ENCODE results near the gene ZACN. TPM values are rescaled to one million over a fixed set of nuclear protein-coding genes. Genes with fewer than 3 reads are reported as not detected.

The ZACN gene
- polyA plus RNA-seq, 1 donor from 2014 or later = not detected

DNA sequence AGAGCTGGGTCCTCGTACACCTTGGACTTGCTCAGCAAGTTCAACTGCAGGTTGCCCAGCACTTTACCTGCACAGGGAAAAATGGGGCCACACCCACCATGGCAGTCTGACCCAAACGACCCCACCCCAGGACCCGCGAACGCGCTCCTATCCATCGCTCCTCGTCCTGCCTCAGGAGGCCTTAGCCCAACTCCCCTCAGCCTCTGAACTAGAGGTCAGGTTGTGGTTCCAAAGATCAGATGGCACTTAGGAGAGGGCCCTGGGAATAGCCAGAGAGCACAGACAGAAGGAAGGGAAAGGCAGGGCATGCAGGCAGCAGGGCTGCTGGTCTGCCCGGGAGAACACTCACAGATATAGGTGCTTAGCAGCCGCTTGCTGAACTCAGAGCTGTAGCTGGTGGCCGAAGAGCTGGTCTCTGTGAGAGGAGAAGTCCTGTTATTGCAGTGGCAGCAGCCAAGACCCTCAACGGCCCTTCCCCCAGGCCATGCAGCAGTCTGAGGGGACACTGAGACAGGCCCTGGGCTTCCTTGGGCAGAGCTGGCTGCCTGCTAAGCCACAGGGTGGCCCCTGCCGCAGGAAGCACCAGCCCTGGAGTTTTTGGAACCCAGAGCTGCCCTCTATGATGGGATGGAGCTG, 6.9 kb downstream of the ZACN start:
- H3K27me3 ChIP-seq (ENCODE audit: insufficient read depth, low read depth, low read length) = no peaks in the 10 kb centered on the region
- H3K9me3 ChIP-seq (ENCODE audit: low read length) = no peaks in the 10 kb centered on the region
- no peaks in the 10 kb centered on the region for H3K79me2 ChIP-seq (replicated peaks; ENCODE audit: insufficient read depth, low read length)
- H2AFZ ChIP-seq (ENCODE audit: low read depth, low read length) = no peak overlapping the region
- no peaks in the 10 kb centered on the region for H4K20me1 ChIP-seq (ENCODE audit: insufficient read depth)
- TF ChIP-seq, protein P1, sequence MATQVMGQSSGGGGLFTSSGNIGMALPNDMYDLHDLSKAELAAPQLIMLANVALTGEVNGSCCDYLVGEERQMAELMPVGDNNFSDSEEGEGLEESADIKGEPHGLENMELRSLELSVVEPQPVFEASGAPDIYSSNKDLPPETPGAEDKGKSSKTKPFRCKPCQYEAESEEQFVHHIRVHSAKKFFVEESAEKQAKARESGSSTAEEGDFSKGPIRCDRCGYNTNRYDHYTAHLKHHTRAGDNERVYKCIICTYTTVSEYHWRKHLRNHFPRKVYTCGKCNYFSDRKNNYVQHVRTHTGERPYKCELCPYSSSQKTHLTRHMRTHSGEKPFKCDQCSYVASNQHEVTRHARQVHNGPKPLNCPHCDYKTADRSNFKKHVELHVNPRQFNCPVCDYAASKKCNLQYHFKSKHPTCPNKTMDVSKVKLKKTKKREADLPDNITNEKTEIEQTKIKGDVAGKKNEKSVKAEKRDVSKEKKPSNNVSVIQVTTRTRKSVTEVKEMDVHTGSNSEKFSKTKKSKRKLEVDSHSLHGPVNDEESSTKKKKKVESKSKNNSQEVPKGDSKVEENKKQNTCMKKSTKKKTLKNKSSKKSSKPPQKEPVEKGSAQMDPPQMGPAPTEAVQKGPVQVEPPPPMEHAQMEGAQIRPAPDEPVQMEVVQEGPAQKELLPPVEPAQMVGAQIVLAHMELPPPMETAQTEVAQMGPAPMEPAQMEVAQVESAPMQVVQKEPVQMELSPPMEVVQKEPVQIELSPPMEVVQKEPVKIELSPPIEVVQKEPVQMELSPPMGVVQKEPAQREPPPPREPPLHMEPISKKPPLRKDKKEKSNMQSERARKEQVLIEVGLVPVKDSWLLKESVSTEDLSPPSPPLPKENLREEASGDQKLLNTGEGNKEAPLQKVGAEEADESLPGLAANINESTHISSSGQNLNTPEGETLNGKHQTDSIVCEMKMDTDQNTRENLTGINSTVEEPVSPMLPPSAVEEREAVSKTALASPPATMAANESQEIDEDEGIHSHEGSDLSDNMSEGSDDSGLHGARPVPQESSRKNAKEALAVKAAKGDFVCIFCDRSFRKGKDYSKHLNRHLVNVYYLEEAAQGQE (IDR thresholded peaks at IDR 0.05; ENCODE audit: borderline replicate concordance) = no peak
- TF ChIP-seq CTCF (IDR thresholded peaks at IDR 0.05; ENCODE audit: poor library complexity, severe bottlenecking) (no peak), EP300 (conservative IDR thresholded peaks at IDR 0.05; ENCODE audit: poor library complexity, severe bottlenecking) (no peak), TAF1 (IDR thresholded peaks at IDR 0.05; ENCODE audit: low read depth) (no peak), SMC3 (conservative IDR thresholded peaks at IDR 0.05; ENCODE audit: poor library complexity) (no peak), POLR2AphosphoS5 (IDR thresholded peaks at IDR 0.05) (no peak), RAD21 (conservative IDR thresholded peaks at IDR 0.05) (no peak), EZH2 (IDR thresholded peaks at IDR 0.05; ENCODE audit: borderline replicate concordance, insufficient read depth, low read length, poor library complexity, severe bottlenecking) (no peak), MXI1 (conservative IDR thresholded peaks at IDR 0.05; ENCODE audit: poor library complexity, severe bottlenecking) (no peak)
- no peak overlapping the region for H3K4me3 ChIP-seq (ENCODE audit: low read length)
- no peaks in the 10 kb centered on the region for H3F3A ChIP-seq (ENCODE audit: insufficient read depth, low read length, poor library complexity, severe bottlenecking)
- H3K9me2 ChIP-seq (ENCODE audit: insufficient read depth, low read length) = no peaks in the 10 kb centered on the region
- peaks cover 7% of the 10 kb centered on the region for H3K36me3 ChIP-seq (ENCODE audit: insufficient read depth, low read length)
- no peak overlapping the region for H3K9ac ChIP-seq (ENCODE audit: low read length)
- no peak overlapping the region for H3K27ac ChIP-seq (ENCODE audit: low read length)
- no peak overlapping the region for H3K4me2 ChIP-seq (ENCODE audit: low read length)

- TF ChIP-seq POLR2AphosphoS5 (IDR thresholded peaks at IDR 0.05) = no peak
- TF ChIP-seq SMC3 (conservative IDR thresholded peaks at IDR 0.05; ENCODE audit: poor library complexity) = no peak
- TF ChIP-seq EZH2 (IDR thresholded peaks at IDR 0.05; ENCODE audit: borderline replicate concordance, insufficient read depth, low read length, poor library complexity, severe bottlenecking) = no peak
- no peak for TF ChIP-seq MXI1 (conservative IDR thresholded peaks at IDR 0.05; ENCODE audit: poor library complexity, severe bottlenecking)
- TF ChIP-seq, protein P1 (IDR thresholded peaks at IDR 0.05; ENCODE audit: borderline replicate concordance) = no peak
- TF ChIP-seq EP300 (conservative IDR thresholded peaks at IDR 0.05; ENCODE audit: poor library complexity, severe bottlenecking) = no peak
Observed at GRCh38 chr17:76086384-76086783, 7.4 kb downstream of the ZACN start.

More at GRCh38 chr17:76086384-76086783, 7.4 kb downstream of the ZACN start:
- Histone ChIP-seq H2AFZ (ENCODE audit: low read depth, low read length) (no peak overlapping the region), H4K20me1 (ENCODE audit: insufficient read depth) (no peaks in the 10 kb centered on the region), H3K27me3 (ENCODE audit: insufficient read depth, low read depth, low read length) (no peaks in the 10 kb centered on the region), H3K9ac (ENCODE audit: low read length) (no peak overlapping the region), H3K4me3 (ENCODE audit: low read length) (no peak overlapping the region), H3F3A (ENCODE audit: insufficient read depth, low read length, poor library complexity, severe bottlenecking) (no peaks in the 10 kb centered on the region), H3K27ac (ENCODE audit: low read length) (no peak overlapping the region), H3K36me3 (ENCODE audit: insufficient read depth, low read length) (peaks cover 7% of the 10 kb centered on the region), H3K79me2 (replicated peaks; ENCODE audit: insufficient read depth, low read length) (no peaks in the 10 kb centered on the region), H3K9me2 (ENCODE audit: insufficient read depth, low read length) (no peaks in the 10 kb centered on the region), H3K9me3 (ENCODE audit: low read length) (no peaks in the 10 kb centered on the region), H3K4me2 (ENCODE audit: low read length) (no peak overlapping the region)

All from neural cell (in vitro differentiated cells).